GM12891 (cell line): ENCODE data around the gene PLA2G4A.

Source experiments
- DNase-seq: peaks from one replicate; pipeline ENCODE4 v3.0.0; 2011; ENCODE audit warnings: low spot score; ENCODE audit not compliant: insufficient read length
- FAIRE-seq: peaks from 2 replicates; lab custom pipeline; 2011; peaks lifted over from hg19 to GRCh38; lab: Jason Lieb, UNC
- PAX5 ChIP-seq: IDR thresholded peaks from 2 replicates; pipeline ENCODE4 v1.6.1; 2011; ENCODE audit warnings: low read length, moderate library complexity, mild to moderate bottlenecking; ENCODE audit not compliant: insufficient read depth, severe bottlenecking
- POLR2A ChIP-seq: IDR thresholded peaks from 2 replicates; pipeline ENCODE4 v1.6.1; 2011; ENCODE audit warnings: low read depth, low read length, control low read depth
- POLR2AphosphoS5 ChIP-seq: IDR thresholded peaks from 2 replicates; pipeline ENCODE4 v1.6.1; 2011; ENCODE audit warnings: low read depth, low read length, control low read depth
- POU2F2 ChIP-seq: IDR thresholded peaks from 2 replicates; pipeline ENCODE4 v1.6.1; 2011; ENCODE audit warnings: low read depth, mild to moderate bottlenecking, control low read depth, low read length, moderate library complexity
- SPI1 ChIP-seq: IDR thresholded peaks from 2 replicates; pipeline ENCODE4 v1.6.1; 2011; ENCODE audit warnings: low read depth, low read length, control low read depth
- TAF1 ChIP-seq: IDR thresholded peaks from 2 replicates; pipeline ENCODE4 v1.6.1; 2011; ENCODE audit warnings: low read depth, low read length, control low read depth

The PLA2G4A gene

DNA sequence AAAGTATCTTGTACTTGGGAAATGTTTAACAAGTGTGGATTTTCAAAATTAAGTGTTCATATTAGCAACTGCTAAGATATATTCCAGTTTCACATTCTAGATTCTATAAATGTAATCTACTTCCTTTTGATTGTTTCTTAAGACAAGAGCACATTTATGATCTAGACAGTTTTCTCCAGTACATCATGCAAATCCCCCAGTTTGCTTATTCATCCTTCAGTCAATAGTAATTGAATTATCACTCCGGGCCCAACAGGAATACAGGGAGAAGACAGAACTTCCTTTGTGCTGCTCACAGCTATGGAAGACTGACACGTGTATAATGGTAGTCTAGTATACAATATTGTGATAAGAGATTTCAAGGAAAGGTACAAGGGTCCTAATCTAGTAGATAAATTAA is 14.5 kb downstream of the PLA2G4A start:
- DNase-seq (no peak), FAIRE-seq (no peak)
- TF ChIP-seq PAX5 (no peak), TAF1 (no peak), POLR2AphosphoS5 (no peak), SPI1 (no peak), POLR2A (no peak), POU2F2 (no peak)

DNA sequence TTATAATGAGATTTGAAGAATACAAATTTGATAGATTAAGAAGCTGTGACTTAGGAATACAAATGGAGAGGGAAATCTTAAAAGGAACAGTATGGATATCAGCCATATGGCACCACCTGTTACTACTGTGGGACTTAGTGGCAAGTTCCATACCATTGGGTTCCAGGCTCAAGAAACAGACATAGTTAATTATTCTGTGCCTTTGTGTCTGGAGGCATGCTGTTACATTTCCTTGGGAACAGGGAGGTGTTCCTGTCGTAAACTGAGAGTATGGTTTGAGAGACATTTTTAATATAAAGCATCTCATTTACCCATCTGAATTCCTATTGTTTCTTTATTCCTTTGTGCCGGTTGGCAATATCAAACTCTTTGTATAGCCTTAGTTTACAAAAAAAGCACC is 15.2 kb downstream of the PLA2G4A start:
- FAIRE-seq (no peak), DNase-seq (no peak)
- no peak for TF ChIP-seq PAX5
- TF ChIP-seq POU2F2 = no peak
- no peak for TF ChIP-seq SPI1
- no peak for TF ChIP-seq TAF1
- TF ChIP-seq POLR2A = no peak
- no peak for TF ChIP-seq POLR2AphosphoS5

DNA sequence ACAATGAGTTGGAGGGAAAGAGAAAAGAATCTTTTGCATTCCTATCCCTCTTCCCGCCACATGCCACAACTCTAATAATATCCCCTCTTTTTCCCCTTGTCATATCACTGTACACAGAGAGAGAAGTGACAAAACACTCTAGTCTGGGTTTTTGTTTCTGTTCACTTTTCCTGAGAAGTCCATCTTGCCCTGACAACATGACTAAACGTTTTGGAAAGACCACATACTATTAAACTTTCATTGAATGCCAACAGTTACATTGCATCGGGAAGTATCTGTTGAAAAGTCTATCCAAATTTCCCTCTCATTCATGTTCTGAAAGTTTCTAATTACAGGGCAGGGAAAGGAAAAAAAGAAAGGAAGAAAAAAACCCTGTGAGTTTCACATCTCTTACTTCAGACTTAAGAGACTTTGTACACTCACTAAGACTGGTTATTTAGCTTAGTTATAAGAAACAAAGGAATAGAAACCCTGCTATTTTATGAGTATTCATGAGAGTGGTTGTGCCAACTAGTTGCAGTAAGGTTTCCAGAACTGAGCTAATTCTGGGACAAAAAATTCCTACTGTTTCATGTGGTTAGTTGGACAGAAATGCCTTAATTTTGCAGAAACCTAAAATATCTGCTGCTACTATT is 16.9 kb downstream of the PLA2G4A start:
- DNase-seq = no peak
- no peak for FAIRE-seq
- TF ChIP-seq SPI1 = no peak
- TF ChIP-seq POLR2AphosphoS5 = no peak
- no peak for TF ChIP-seq PAX5
- TF ChIP-seq TAF1 = no peak
- TF ChIP-seq POLR2A = no peak
- no peak for TF ChIP-seq POU2F2

DNA sequence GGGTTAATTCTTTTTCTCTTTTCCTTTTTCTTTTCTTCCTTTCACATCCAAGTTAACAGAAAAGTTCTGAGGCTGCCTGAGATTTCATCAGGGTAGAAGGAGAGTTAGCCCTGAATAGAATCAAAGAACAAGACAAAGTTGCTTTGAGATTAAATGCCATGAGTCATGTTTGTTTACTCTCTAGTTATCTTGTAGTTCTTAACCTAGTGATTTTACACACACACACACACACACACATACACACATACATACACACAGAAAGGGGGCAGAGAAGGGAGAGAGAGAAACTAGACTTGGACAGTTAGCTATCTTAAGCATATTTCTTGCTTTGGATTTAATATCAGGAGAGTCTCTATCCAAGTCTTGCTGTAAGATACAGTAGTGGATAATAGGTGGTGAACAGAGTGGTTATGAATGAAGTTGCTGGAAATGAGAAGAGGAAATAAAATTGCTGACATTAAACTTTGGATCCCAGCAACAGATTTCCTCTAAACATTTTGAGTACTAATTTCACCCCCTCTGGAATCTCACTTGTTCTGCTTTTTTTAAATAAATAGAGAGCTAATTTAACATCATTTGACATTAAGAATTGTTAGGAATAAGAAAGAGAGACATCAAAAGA is 19.9 kb downstream of the PLA2G4A start:
- no peak for FAIRE-seq
- DNase-seq = no peak
- TF ChIP-seq POU2F2 = no peak
- TF ChIP-seq POLR2AphosphoS5 = no peak
- no peak for TF ChIP-seq TAF1
- no peak for TF ChIP-seq PAX5

DNA sequence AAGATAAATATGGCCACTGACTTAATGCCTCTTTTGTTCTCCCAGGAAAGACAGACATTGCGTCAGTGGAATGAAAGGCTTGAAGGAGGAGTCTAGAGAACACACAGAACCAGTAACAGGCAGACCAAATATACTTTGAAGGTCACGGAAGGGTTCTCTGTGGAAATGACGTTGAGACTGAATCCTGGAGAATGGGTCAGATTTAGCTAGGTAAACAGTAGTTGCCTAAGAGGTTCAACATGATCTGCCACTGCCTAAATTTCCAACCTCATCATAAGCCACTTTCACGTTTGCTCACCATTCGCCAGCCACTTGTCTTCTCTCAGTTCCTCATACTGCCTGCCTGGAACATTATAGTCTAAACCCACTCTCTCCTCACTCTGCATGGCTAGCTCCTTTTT is 20.5 kb downstream of the PLA2G4A start:
- FAIRE-seq (peak; percentile 90), DNase-seq (no peak)
- TF ChIP-seq PAX5 (no peak), POLR2A (no peak), SPI1 (peak; percentile 99), POLR2AphosphoS5 (no peak), TAF1 (no peak), POU2F2 (0 out of 2 replicates have a peak, but pooled peaks have one; percentile 50)

DNA sequence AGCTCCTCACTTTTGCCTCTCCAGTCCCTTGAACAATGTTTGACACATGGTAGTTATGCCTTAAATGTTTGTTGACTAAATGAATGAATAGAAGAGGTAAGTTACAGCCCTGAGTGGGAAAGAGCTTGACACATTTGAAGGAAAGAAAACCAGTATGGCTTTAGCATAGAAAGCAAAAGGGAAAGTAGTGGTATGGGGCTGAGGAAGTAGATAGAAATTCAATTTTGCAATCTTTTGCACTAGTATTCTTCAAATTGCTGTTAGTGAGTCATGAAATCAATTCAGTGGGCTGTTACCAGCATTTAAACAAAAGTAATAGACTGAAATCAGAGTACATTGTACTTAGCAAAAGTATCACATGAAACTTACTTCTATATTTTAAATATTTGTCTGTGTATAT is 21.1 kb downstream of the PLA2G4A start:
- DNase-seq (no peak), FAIRE-seq (no peak)
- TF ChIP-seq TAF1 (no peak), PAX5 (no peak), POLR2AphosphoS5 (no peak), POU2F2 (no peak), SPI1 (peak; percentile 27; the same call in 1 of the 2 replicates), POLR2A (no peak)

DNA sequence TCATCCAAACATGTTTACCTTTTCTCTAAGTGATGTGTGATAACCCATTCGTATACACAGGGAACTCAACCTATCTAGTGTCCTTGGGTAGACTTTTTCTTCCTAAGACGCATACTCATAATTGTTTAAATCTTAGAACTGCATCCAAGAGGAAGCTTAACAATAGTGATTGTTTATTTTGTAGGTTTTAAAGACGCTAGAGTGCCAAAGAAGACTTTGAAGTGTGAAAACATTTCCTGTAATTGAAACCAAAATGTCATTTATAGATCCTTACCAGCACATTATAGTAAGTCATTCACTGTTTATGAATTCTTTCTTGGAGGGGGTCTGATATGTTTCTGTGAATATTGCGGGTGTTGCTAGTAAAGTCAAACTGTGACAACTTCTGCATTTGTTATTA is 25.4 kb downstream of the PLA2G4A start:
- TF ChIP-seq PAX5 = no peak
- TF ChIP-seq POU2F2 = no peak
- no peak for TF ChIP-seq POLR2A
- no peak for TF ChIP-seq POLR2AphosphoS5
- no peak for TF ChIP-seq TAF1
- no peak for TF ChIP-seq SPI1
- no peak for FAIRE-seq
- no peak for DNase-seq

DNA sequence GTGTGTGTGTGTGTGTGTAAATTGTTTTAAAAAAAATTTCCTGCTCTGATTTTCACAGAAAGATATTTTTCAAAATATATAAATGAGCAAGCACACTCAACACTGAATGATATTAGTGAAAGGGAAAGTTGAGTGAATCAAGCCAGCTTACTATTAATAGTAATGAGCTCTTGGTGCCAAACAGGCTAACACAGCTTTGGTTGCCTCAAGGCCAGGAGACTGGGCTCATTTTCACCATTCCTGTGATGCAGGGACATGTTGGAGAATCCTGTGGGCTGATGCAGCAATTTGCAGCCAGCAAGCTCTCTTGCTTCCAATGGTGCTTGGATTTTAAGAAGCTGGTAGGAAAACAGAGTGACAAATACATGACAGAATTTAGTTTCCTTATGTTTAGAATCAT is 30.2 kb downstream of the PLA2G4A start:
- FAIRE-seq (no peak), DNase-seq (no peak)
- TF ChIP-seq POU2F2 (no peak), POLR2A (no peak), SPI1 (no peak), POLR2AphosphoS5 (no peak), PAX5 (no peak), TAF1 (no peak)

DNA sequence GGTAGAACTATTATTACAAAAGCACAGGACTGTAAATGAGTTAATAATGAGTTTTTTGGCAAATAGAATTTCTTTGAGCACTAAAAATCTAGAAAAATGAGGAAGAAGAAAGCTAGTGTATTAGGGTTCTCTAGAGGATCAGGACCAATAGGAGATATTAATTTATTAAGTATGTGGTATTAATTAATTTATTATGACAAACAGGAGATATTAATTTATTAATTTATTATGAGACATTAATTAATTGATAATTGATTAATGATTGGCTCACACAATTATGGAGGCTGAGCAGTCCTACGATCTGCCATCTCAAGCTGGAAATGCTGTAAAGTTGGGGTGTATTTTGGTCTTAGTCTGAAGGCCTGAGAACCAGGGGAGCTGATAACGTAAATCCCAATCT is 31.2 kb downstream of the PLA2G4A start:
- TF ChIP-seq POLR2AphosphoS5 (no peak), POU2F2 (no peak), SPI1 (no peak), POLR2A (no peak), PAX5 (no peak), TAF1 (no peak)
- DNase-seq (no peak), FAIRE-seq (no peak)
